HEK293 (cell line): Measurements from ENCODE around the gene AGAP1.

Experiments
- CTCF ChIA-PET: fragments of 350-600 bp; formaldehyde crosslinking; extraction: SDS; loops from one replicate; lab custom pipeline; 2021; ENCODE audit warnings: antibody characterized with exemption; lab: Yijun Ruan, JAX
- POLR2A ChIA-PET: fragments of 300-600 bp; formaldehyde crosslinking; extraction: SDS; loops from one replicate; lab custom pipeline; 2020; ENCODE audit warnings: antibody characterized with exemption, inconsistent platforms; lab: Yijun Ruan, JAX
- H3K27ac ChIP-seq: fragments of 200-500 bp; sonication (Bioruptor generic); 2 replicates; pipeline ENCODE4 v1.5.1; 2014; ENCODE audit warnings: low read depth, low read length, control low read depth, inconsistent platforms; ENCODE audit errors: extremely low read depth
- H3K36me3 ChIP-seq, 2 experiments: fragments of 200-500 bp in 1 of 2; sonication (Bioruptor generic) in 1 of 2; 1 replicate in 1 of 2; 2 replicates in 1 of 2; pipeline ENCODE4 v1.5.1; 2014 to 2017; ENCODE audit warnings: inconsistent platforms in 2 of 2, low read length in 2 of 2; ENCODE audit not compliant: control insufficient read depth in 2 of 2, insufficient read depth in 1 of 2
- H3K4me1 ChIP-seq: fragments of 200-500 bp; sonication (Bioruptor generic); 2 replicates; pipeline ENCODE4 v1.5.1; 2014; ENCODE audit warnings: mild to moderate bottlenecking, low read length, inconsistent platforms; ENCODE audit not compliant: control insufficient read depth, insufficient read depth
- H3K4me3 ChIP-seq: 2 replicates; pipeline ENCODE4 v1.5.1; 2011; ENCODE audit warnings: low read depth, mild to moderate bottlenecking, control low read depth, low read length, moderate library complexity
- H3K9me3 ChIP-seq: fragments of 200-500 bp; sonication (Bioruptor generic); 2 replicates; pipeline ENCODE4 v1.5.1; 2014; ENCODE audit warnings: low read depth, low read length, inconsistent platforms; ENCODE audit not compliant: control insufficient read depth, insufficient read depth
- ATF2 ChIP-seq: fragments of 450-650 bp; formaldehyde crosslinking; IDR thresholded peaks from 2 replicates; pipeline ENCODE4 v1.5.1; 2016; ENCODE audit warnings: missing biosample characterization, missing genetic modification characterization, low read depth
- GLIS2 ChIP-seq: fragments of 450-650 bp; formaldehyde crosslinking; IDR thresholded peaks from 2 replicates; pipeline ENCODE4 v1.5.1; 2016; ENCODE audit warnings: missing biosample characterization, missing genetic modification characterization
- MEIS1 ChIP-seq: sonication (generic); formaldehyde crosslinking; IDR thresholded peaks from 2 replicates; pipeline ENCODE4 v1.8.1; 2022; ENCODE audit warnings: missing genetic modification reagents, mild to moderate bottlenecking, borderline replicate concordance
- SP2 ChIP-seq: fragments of 450-650 bp; formaldehyde crosslinking; IDR thresholded peaks from 2 replicates; pipeline ENCODE4 v1.5.1; 2016; ENCODE audit warnings: missing biosample characterization, missing genetic modification characterization
- ZBTB1 ChIP-seq: fragments of 450-650 bp; formaldehyde crosslinking; IDR thresholded peaks from 2 replicates; pipeline ENCODE4 v1.5.1; 2016; ENCODE audit warnings: missing biosample characterization, missing genetic modification characterization
- ZBTB44 ChIP-seq: fragments of 450-650 bp; IDR thresholded peaks from 2 replicates; pipeline ENCODE4 v1.5.1; 2018; ENCODE audit warnings: missing biosample characterization, mild to moderate bottlenecking, missing genetic modification characterization
- ZNF132 ChIP-seq: fragments of 450-650 bp; formaldehyde crosslinking; IDR thresholded peaks from 2 replicates; pipeline ENCODE4 v1.5.1; 2017; ENCODE audit warnings: missing biosample characterization, missing genetic modification characterization, borderline replicate concordance
- ZNF16 ChIP-seq: fragments of 450-650 bp; formaldehyde crosslinking; IDR thresholded peaks from 2 replicates; pipeline ENCODE4 v1.5.1; 2016; ENCODE audit warnings: low read depth, missing biosample characterization, missing genetic modification characterization
- ZNF169 ChIP-seq: fragments of 450-650 bp; formaldehyde crosslinking; IDR thresholded peaks from 2 replicates; pipeline ENCODE4 v1.5.1; 2016; ENCODE audit warnings: missing biosample characterization, missing genetic modification characterization
- ZNF239 ChIP-seq: fragments of 450-650 bp; formaldehyde crosslinking; IDR thresholded peaks from 2 replicates; pipeline ENCODE4 v1.5.1; 2016; ENCODE audit warnings: missing biosample characterization, missing genetic modification characterization
- ZNF555 ChIP-seq: fragments of 450-650 bp; formaldehyde crosslinking; conservative IDR thresholded peaks from 2 replicates; pipeline ENCODE4 v1.5.1; 2017; ENCODE audit warnings: missing biosample characterization, mild to moderate bottlenecking, missing genetic modification characterization, inconsistent platforms
- ZNF701 ChIP-seq: fragments of 450-650 bp; formaldehyde crosslinking; IDR thresholded peaks from 2 replicates; pipeline ENCODE4 v1.5.1; 2016; ENCODE audit warnings: missing biosample characterization, missing genetic modification characterization
- TF ChIP-seq, protein P1 (sequence below): fragments of 450-650 bp; formaldehyde crosslinking; IDR thresholded peaks from 2 replicates; pipeline ENCODE4 v1.5.1; 2016; ENCODE audit warnings: missing biosample characterization, missing genetic modification characterization
- TF ChIP-seq, protein P2 (sequence below): fragments of 450-650 bp; formaldehyde crosslinking; IDR thresholded peaks from 2 replicates; pipeline ENCODE4 v1.5.1; 2016; ENCODE audit warnings: missing biosample characterization, missing genetic modification characterization
- TF ChIP-seq, protein P3 (sequence below): fragments of 450-650 bp; formaldehyde crosslinking; IDR thresholded peaks from 2 replicates; pipeline ENCODE4 v1.5.1; 2016; ENCODE audit warnings: missing biosample characterization, missing genetic modification characterization
- TF ChIP-seq, protein P4 (sequence below): fragments of 450-650 bp; formaldehyde crosslinking; IDR thresholded peaks from 2 replicates; pipeline ENCODE4 v1.5.1; 2016; ENCODE audit warnings: missing biosample characterization, missing genetic modification characterization
- TF ChIP-seq, protein P5 (sequence below): fragments of 450-650 bp; formaldehyde crosslinking; IDR thresholded peaks from 2 replicates; pipeline ENCODE4 v1.5.1; 2016; ENCODE audit warnings: missing biosample characterization, missing genetic modification characterization, borderline replicate concordance

The AGAP1 gene

GRCh38 chr2:235728800-235729556 is 235.1 kb downstream of the AGAP1 start:
- CTCF ChIA-PET, result interaction anchor here (2.9 kb wide), 1 partner anchor 17 kb away, joined by 14 read pairs; no protein-coding TSS in a partner anchor
- POLR2A ChIA-PET, result no interaction called here
- Histone ChIP-seq H3K4me3 (no peak overlapping the region), H3K9me3 (no peaks in the 10 kb centered on the region), H3K27ac (no peak overlapping the region), H3K36me3 (peaks cover 0 to 2% of the 10 kb centered on the region in 2 experiments; a peak in 1 of 3 replicates), H3K4me1 (no peaks in the 10 kb centered on the region; the same call in 1 of the 2 replicates)
- no peak for TF ChIP-seq ZNF16 (tag by site-specific recombination)
- TF ChIP-seq, protein P1, sequence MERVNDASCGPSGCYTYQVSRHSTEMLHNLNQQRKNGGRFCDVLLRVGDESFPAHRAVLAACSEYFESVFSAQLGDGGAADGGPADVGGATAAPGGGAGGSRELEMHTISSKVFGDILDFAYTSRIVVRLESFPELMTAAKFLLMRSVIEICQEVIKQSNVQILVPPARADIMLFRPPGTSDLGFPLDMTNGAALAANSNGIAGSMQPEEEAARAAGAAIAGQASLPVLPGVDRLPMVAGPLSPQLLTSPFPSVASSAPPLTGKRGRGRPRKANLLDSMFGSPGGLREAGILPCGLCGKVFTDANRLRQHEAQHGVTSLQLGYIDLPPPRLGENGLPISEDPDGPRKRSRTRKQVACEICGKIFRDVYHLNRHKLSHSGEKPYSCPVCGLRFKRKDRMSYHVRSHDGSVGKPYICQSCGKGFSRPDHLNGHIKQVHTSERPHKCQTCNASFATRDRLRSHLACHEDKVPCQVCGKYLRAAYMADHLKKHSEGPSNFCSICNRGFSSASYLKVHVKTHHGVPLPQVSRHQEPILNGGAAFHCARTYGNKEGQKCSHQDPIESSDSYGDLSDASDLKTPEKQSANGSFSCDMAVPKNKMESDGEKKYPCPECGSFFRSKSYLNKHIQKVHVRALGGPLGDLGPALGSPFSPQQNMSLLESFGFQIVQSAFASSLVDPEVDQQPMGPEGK, result no peak
- TF ChIP-seq ZNF169, result no peak
- no peak for TF ChIP-seq SP2 (tag by site-specific recombination)
- no peak for TF ChIP-seq ZNF239

GRCh38 chr2:235729557-235729947 is 235.7 kb downstream of the AGAP1 start:
- Histone ChIP-seq H3K27ac (no peak overlapping the region), H3K4me1 (no peaks in the 10 kb centered on the region; the same call in 1 of the 2 replicates), H3K9me3 (no peaks in the 10 kb centered on the region), H3K36me3 (peaks cover 0 to 2% of the 10 kb centered on the region in 2 experiments; a peak in 1 of 3 replicates), H3K4me3 (no peak overlapping the region)
- ChIA-PET POLR2A (no interaction called here), CTCF (interaction anchor here (0.6 to 2.9 kb wide), 3 partner anchors 11 to 37 kb away, joined by 3 to 14 read pairs (median 3); no protein-coding TSS in a partner anchor)
- TF ChIP-seq MEIS1 (CRISPR knock-in tag) (no peak), ZBTB44 (tag by site-specific recombination) (no peak), ZNF701 (tag by site-specific recombination) (no peak), ATF2 (tag by site-specific recombination) (no peak), GLIS2 (tag by site-specific recombination) (no peak), ZBTB1 (tag by site-specific recombination) (no peak), ZNF132 (tag by site-specific recombination) (no peak), ZNF555 (tag by site-specific recombination) (no peak)
- TF ChIP-seq, protein P2, sequence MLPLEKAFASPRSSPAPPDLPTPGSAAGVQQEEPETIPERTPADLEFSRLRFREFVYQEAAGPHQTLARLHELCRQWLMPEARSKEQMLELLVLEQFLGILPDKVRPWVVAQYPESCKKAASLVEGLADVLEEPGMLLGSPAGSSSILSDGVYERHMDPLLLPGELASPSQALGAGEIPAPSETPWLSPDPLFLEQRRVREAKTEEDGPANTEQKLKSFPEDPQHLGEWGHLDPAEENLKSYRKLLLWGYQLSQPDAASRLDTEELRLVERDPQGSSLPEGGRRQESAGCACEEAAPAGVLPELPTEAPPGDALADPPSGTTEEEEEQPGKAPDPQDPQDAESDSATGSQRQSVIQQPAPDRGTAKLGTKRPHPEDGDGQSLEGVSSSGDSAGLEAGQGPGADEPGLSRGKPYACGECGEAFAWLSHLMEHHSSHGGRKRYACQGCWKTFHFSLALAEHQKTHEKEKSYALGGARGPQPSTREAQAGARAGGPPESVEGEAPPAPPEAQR (tag by site-specific recombination), result no peak
- TF ChIP-seq, protein P3, sequence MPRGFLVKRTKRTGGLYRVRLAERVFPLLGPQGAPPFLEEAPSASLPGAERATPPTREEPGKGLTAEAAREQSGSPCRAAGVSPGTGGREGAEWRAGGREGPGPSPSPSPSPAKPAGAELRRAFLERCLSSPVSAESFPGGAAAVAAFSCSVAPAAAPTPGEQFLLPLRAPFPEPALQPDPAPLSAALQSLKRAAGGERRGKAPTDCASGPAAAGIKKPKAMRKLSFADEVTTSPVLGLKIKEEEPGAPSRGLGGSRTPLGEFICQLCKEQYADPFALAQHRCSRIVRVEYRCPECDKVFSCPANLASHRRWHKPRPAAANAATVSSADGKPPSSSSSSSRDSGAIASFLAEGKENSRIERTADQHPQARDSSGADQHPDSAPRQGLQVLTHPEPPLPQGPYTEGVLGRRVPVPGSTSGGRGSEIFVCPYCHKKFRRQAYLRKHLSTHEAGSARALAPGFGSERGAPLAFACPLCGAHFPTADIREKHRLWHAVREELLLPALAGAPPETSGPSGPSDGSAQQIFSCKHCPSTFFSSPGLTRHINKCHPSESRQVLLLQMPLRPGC (tag by site-specific recombination), result no peak
- TF ChIP-seq, protein P4, sequence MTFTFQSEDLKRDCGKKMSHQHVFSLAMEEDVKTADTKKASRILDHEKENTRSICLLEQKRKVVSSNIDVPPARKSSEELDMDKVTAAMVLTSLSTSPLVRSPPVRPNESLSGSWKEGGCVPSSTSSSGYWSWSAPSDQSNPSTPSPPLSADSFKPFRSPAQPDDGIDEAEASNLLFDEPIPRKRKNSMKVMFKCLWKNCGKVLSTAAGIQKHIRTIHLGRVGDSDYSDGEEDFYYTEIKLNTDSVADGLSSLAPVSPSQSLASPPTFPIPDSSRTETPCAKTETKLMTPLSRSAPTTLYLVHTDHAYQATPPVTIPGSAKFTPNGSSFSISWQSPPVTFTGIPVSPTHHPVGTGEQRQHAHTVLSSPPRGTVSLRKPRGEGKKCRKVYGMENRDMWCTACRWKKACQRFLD (tag by site-specific recombination), result no peak
- TF ChIP-seq, protein P5, sequence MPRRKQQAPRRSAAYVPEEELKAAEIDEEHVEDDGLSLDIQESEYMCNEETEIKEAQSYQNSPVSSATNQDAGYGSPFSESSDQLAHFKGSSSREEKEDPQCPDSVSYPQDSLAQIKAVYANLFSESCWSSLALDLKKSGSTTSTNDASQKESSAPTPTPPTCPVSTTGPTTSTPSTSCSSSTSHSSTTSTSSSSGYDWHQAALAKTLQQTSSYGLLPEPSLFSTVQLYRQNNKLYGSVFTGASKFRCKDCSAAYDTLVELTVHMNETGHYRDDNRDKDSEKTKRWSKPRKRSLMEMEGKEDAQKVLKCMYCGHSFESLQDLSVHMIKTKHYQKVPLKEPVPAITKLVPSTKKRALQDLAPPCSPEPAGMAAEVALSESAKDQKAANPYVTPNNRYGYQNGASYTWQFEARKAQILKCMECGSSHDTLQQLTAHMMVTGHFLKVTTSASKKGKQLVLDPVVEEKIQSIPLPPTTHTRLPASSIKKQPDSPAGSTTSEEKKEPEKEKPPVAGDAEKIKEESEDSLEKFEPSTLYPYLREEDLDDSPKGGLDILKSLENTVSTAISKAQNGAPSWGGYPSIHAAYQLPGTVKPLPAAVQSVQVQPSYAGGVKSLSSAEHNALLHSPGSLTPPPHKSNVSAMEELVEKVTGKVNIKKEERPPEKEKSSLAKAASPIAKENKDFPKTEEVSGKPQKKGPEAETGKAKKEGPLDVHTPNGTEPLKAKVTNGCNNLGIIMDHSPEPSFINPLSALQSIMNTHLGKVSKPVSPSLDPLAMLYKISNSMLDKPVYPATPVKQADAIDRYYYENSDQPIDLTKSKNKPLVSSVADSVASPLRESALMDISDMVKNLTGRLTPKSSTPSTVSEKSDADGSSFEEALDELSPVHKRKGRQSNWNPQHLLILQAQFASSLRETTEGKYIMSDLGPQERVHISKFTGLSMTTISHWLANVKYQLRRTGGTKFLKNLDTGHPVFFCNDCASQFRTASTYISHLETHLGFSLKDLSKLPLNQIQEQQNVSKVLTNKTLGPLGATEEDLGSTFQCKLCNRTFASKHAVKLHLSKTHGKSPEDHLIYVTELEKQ (tag by site-specific recombination), result no peak
